ENCODE results near the gene APOL6.

APOL6 gene

GRCh38 chr22:35653824-35654223 is 5.6 kb downstream of the APOL6 start:
- no peak overlapping the region for H3K4me3 ChIP-seq (ENCODE audit: control insufficient read depth, low read depth, low read length)
- no peak for DNase-seq (ENCODE audit: low read depth)
- no peak for TF ChIP-seq CTCF (IDR thresholded peaks at IDR 0.05; ENCODE audit: control insufficient read depth, insufficient read depth, low read depth, low read length, missing control alignments)

- no peak overlapping the region for H3K4me3 ChIP-seq (ENCODE audit: control insufficient read depth, low read depth, low read length)
- TF ChIP-seq CTCF (IDR thresholded peaks at IDR 0.05; ENCODE audit: control insufficient read depth, insufficient read depth, low read depth, low read length, missing control alignments), result no peak
- no peak for DNase-seq (ENCODE audit: low read depth)
Measured at GRCh38 chr22:35656284-35656752, 8.1 kb downstream of the APOL6 start.

- TF ChIP-seq CTCF (IDR thresholded peaks at IDR 0.05; ENCODE audit: control insufficient read depth, insufficient read depth, low read depth, low read length, missing control alignments), result no peak
- no peak overlapping the region for H3K4me3 ChIP-seq (ENCODE audit: control insufficient read depth, low read depth, low read length)
- no peak for DNase-seq (ENCODE audit: low read depth)
Measured at GRCh38 chr22:35657571-35658312, 9.5 kb downstream of the APOL6 start.

- H3K4me3 ChIP-seq (ENCODE audit: control insufficient read depth, low read depth, low read length), result no peak overlapping the region
- DNase-seq (ENCODE audit: low read depth), result no peak
- no peak for TF ChIP-seq CTCF (IDR thresholded peaks at IDR 0.05; ENCODE audit: control insufficient read depth, insufficient read depth, low read depth, low read length, missing control alignments)
Measured at GRCh38 chr22:35660291-35661127, 12.3 kb downstream of the APOL6 start.

- DNase-seq (ENCODE audit: low read depth), result no peak
- TF ChIP-seq CTCF (IDR thresholded peaks at IDR 0.05; ENCODE audit: control insufficient read depth, insufficient read depth, low read depth, low read length, missing control alignments), result no peak
- H3K4me3 ChIP-seq (ENCODE audit: control insufficient read depth, low read depth, low read length), result no peak overlapping the region
Measured at GRCh38 chr22:35661464-35661863, 13.2 kb downstream of the APOL6 start.

- TF ChIP-seq CTCF (IDR thresholded peaks at IDR 0.05; ENCODE audit: control insufficient read depth, insufficient read depth, low read depth, low read length, missing control alignments), result no peak
- H3K4me3 ChIP-seq (ENCODE audit: control insufficient read depth, low read depth, low read length), result no peak overlapping the region
- no peak for DNase-seq (ENCODE audit: low read depth)
Measured at GRCh38 chr22:35662914-35663313, 14.7 kb downstream of the APOL6 start.
